HG03108 (cell line): ENCODE data around the gene CHN2.

ENCODE experiments used
- ATAC-seq: cut with Tn5 transposase; IDR thresholded peaks from one replicate; pipeline ENCODE4 v1.9.1; 2021; ENCODE audit warnings: moderate library complexity; ENCODE audit not compliant: unreplicated experiment

CHN2 gene

DNA sequence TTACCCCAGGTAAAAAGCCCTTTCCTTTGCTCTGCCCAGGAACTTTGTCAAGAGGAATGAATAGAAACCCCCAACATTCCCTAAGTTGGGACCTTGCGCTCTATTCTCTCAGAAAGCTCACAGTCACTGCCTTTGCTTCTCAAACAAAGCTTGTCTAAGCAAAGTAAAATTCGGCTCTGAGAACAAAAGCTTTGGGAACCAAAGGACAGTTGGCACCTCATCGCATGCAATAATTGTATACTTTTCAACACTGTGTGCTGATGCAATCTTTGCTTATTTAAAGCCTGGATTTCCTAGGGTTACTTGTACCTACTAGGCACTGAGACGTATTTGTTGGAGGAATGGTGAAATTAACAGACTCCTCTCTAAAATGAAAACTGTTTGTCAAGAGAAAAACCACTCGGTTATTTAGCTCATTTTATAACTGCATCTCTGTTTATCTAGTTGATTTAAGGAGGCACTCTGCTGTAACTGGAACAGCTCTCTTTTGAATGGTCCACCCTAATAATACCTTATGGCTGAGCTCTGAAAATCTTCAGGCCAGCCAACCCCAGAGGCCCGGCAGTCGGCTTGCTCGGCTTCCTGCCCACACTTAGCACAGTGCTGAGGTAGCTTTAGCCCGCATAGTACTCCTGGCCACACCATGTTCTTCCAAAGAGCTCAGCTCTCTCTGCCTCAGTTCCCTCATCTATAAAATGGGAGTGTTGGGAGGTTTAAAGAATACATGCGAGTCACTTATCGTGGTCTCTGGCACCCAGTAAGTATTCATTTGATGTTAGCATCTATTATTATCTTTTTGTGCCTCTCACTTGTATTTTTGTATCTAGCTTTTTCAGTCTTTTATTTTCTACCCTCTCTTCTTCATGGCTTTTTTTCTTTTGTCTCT, 288.9 kb downstream of the CHN2 start:
- no peak for ATAC-seq

DNA sequence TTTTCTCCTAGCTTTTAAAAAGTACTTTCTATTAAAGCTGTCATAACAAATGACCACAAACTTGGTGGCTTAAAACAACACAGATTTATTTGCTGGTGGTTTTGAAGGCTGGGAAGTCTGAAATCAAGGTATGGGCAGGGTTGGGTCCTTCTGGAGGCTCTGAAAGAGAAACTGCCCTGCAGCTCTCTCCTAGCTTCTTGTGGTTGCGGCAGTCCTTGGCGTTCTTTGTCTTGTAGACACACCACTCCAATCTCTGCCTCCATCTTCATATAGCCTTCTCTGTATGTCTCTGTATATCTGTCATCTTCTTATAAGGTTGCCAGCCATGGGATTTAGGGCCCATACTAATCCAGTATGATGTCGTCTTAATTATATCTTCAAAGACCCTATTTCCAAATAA, 289.7 kb downstream of the CHN2 start:
- ATAC-seq: no peak

DNA sequence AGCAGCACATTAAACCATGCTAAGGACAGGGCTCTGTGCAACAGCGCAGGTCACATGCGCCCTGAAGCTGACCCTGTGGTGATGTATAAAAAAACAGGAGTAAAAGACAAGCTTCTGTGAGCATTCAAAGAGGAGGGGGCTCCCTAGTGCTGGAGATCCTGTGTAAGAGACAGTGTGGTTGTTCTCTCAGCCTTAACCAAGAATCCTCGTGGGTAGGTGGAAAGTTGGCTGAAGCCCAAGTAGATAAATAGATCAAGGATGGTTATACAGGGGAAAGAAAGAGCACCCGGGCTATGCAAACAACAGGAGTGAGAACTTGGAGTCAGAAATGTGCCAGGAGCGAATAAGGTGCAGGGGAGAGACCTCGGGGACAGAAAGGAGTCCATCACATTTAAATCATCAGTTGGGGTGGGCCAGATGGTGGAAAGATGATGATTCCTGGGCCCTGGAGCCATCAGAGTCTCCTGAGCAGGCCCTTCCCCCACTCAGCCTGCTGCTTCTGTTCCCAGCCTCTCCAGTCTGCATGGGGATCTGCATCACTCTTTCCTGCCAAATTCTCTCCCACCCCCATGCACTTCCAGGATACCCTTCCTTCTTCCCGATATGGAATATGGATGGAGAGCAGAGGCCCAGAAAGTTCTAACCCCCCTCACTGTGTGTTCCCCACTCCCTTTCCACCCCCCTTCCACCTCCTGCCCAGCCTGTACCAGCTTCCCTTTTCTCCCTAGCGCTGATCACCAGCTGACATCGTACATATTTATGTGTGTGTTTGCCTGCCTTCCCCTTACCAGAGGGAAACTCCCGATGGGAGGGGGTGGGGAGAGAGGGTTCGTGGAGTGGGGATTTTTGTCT, 291.0 kb downstream of the CHN2 start:
- no peak for ATAC-seq

GRCh38 chr7:29486191-29486700, 291.7 kb downstream of the CHN2 start:
- ATAC-seq: no peak

- no peak for ATAC-seq
Observed at GRCh38 chr7:29487424-29487823, 292.8 kb downstream of the CHN2 start.

DNA sequence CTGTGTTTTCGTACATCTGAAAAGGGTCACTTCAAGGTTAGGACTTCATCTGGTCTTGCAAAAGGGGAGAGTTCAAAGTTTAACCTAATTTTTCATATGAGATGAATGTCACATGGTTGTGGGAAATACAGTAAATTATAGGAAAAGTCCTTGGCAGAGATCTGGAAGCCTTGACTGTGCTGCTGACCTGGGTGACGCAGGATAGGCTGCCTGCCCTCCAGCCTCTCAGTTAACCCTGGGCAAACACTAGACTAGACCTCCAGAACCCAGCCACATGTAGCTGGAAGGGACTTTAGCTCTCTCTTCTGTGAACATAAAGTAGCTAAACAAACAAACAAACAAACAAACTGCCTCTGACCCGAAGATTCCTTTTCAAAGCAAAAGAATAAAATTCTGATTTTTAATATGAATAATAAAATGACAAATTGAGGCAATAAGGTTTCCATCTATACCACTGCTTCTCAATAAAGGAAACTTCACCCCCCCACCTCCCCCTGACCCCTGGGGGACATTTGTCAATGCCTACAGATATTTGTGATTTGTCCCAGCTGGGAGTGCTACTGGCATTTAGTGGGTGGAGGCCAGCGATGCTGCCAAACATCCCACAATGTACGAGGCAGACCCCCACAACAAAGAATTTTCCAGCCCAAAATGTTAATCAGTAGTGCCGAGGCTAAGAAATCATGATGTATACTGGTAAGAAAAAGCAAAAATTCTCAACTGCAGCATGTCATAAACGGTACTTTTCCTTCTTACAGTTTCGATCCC, 293.8 kb downstream of the CHN2 start:
- ATAC-seq: no peak

- ATAC-seq: no peak
Observed at GRCh38 chr7:29488977-29489376, 294.4 kb downstream of the CHN2 start.

DNA sequence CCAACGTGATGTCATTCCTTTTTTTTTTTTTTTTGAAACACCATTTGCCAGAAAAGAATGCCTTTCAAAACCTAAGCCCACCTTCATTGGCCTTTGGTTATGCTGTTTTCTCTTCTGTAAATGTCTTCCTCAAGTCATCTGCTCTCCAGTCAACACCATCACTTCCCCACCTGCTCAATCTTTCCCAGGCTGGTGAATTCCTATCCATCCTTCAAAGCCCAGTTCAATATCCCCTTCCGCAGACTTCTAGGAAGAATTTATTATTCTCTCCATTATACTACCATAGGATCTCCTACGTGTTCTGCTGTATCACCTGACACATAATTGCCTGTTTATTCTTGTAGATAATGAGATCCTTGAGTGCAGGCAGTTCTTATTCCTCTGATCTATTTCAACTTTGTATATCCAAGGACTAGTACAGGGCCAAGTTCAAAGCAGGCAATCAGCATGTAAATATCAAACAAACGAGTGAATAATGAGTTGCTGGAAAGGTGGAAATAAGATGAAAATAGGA, 295.6 kb downstream of the CHN2 start:
- ATAC-seq: no peak

DNA sequence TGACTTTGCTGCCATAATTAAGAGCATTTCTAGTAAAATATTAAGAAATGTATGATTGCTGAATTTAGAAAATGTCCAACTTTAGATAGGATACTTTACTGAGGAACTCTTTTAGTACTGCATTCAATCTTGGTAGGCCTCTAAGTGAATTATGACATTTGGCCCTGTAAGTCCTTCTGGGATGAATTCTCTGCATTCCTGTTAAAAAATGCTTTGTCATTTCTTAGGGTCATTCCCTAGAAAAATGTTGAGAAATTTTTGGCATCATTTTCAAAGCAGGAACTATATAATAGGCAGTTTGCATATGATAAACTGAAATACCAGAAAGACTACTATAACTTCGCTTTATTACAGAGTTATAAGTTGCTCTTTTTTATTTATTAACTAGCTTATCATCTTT, 299.8 kb downstream of the CHN2 start:
- ATAC-seq: no peak

DNA sequence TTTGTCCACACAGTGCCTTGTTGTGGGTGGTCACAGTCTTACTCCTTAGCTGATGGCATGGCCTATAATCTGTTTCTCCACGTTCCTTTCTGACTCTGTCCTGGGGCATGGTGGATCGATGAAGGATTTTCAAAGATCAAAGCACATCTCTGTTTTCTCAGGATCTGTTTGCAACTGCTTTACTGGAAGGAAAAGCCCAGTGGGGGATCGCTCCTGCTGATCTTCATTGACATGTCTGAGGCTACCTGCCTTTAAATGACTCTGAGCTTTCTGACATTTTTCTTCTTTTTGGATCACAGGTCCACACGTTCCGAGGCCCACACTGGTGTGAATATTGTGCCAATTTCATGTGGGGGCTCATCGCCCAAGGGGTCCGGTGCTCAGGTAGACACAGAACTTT, 301.1 kb downstream of the CHN2 start:
- no peak for ATAC-seq

GRCh38 chr7:29496355-29497020, 301.9 kb downstream of the CHN2 start:
- ATAC-seq: no peak

DNA sequence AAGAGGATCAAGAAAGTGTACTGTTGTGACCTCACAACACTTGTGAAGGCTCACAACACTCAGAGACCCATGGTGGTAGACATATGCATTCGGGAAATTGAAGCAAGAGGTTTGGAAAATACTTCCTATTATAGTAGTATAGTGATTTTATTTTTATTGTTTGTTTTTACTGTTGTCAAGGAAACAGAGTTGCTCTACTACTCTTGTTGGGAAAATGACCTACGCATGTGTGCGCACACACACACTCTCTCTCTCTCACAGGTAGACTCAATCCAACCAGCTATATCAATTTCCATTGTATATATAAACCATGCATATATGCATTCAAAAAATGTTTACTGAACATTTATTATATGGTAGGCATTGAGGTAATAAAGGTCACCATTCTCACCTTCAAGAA, 305.4 kb downstream of the CHN2 start:
- no peak for ATAC-seq

DNA sequence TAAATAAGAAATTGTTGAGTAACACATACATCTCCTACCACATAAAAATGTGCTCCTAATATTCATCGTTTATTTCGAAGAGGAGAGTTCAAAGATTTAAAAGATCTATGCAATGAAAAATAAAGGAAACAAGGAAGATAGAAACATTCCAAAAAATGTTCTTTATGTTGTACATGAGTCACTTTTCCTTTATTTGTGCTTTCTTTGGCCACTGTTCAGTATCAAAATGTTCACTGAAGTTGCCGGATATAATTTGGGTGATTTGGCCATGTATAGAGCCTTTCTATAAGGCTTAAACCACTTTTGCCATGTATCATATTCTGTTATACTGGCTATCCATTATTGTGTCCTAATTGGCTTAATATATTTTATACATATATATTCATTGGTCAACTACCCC, 306.1 kb downstream of the CHN2 start:
- no peak for ATAC-seq

DNA sequence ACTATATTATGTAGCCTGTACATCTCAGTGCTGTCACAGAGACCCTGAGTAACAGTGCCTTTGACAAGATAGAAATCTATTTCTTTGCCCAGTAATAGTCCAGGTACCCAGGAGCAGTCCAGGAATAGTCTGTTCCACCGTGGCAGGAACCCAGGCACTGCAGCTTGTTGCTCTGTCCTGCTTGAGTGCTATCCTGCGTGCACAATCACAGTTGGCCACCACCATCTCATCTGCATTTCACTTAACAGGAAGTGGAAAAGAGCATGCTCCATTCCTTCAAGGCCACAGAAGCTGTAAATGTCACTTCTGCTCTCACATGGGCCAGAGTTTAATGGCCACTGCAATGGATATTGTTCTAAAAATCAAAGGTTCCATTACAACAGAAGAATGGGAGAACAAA, 307.6 kb downstream of the CHN2 start:
- ATAC-seq: no peak

GRCh38 chr7:29505931-29506330, 311.4 kb downstream of the CHN2 start:
- no peak for ATAC-seq

DNA sequence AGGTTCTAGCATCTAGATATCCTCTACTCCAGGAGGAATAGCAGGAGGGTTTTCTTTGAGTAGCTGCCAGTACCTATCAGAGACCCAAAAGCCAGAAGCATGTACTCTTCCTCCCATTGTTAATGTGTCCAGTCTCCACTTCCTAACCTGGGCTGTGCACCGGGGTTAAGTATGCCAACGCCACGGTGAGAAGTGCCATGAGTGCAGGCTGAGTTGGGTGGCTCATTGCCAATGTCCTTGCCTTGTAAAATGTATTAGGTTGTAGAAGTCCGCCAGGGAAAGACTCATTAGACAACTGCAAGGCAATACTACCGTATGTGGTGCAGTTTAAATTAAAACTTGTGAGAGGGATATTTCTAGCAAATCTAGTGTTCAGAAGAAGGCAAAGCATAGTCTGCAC, 314.0 kb downstream of the CHN2 start:
- no peak for ATAC-seq

- ATAC-seq: no peak
Observed at GRCh38 chr7:29510028-29510427, 315.5 kb downstream of the CHN2 start.

GRCh38 chr7:29511337-29511736, 316.8 kb downstream of the CHN2 start:
- ATAC-seq: no peak

GRCh38 chr7:29511851-29512250, 317.3 kb downstream of the CHN2 start:
- no peak for ATAC-seq

DNA sequence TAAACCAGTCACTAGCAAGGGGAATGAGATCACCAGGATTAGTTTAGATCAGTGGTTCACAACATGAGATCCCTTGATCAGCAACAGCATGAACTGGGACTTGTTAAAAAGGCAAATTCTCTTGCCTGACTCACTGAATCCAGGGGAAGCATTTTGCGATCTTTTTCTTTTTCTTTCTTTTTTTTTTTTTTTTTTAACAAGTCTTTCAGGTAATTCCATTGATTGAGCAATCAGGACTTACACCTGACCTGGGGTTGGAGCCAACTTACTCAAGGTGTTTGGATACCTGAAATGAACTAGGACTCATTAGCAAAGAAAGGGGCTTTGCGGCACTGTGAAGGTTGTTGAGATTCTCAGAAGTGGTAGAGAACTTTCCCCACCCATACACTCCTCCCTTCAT, 321.9 kb downstream of the CHN2 start:
- no peak for ATAC-seq
